PC-9 (cell line): ENCODE data around the gene EXOC4. TPM values are rescaled to one million over a fixed set of nuclear protein-coding genes. Genes with fewer than 3 reads are reported as not detected.

Experiments
- BruUV-seq: library from RNA; stranded (reverse); fragments of 400-500 nt; replicated peaks from 2 replicates; lab custom pipeline; 2021; lab: Mats Ljungman, UMichigan
- CTCF ChIA-PET: fragments of 300-600 bp; sonication (Branson Sonifier 250); formaldehyde crosslinking; loops from one replicate; lab custom pipeline; 2022; ENCODE audit warnings: antibody characterized with exemption; lab: Charles Lee
- POLR2A ChIA-PET: fragments of 300-600 bp; sonication (Branson Sonifier 250); formaldehyde crosslinking; loops from one replicate; lab custom pipeline; 2022; ENCODE audit warnings: antibody characterized with exemption; ENCODE audit not compliant: unreplicated experiment; lab: Charles Lee
- DNase-seq, 2 experiments: peaks; one replicate each; pipeline versions ENCODE4 v3.0.0 to v3.0.0-alpha.2; 2015 to 2022; ENCODE audit warnings: mixed read lengths in 1 of 2
- H2AFZ ChIP-seq: fragments of 200-600 bp; sonication (generic); 2 replicates; pipeline ENCODE4 v1.8.1; 2017; ENCODE audit warnings: antibody characterized with exemption
- H3F3A ChIP-seq: fragments of 200-600 bp; sonication (generic); 2 replicates; pipeline ENCODE4 v1.8.1; 2017; ENCODE audit warnings: antibody characterized with exemption, mild to moderate bottlenecking, low read depth; ENCODE audit not compliant: insufficient read depth
- H3K27ac ChIP-seq: fragments of 200-600 bp; sonication (generic); 2 replicates; pipeline ENCODE4 v1.6.1; 2016; ENCODE audit warnings: mixed run types
- H3K27me3 ChIP-seq: fragments of 200-600 bp; sonication (generic); 2 replicates; pipeline ENCODE4 v1.6.1; 2016; ENCODE audit warnings: low read depth, mixed run types; ENCODE audit not compliant: insufficient read depth
- H3K36me3 ChIP-seq: fragments of 200-600 bp; sonication (generic); 2 replicates; pipeline ENCODE4 v1.6.1; 2016; ENCODE audit warnings: low read depth, mixed run types
- H3K4me1 ChIP-seq: fragments of 200-600 bp; sonication (generic); replicated peaks from 2 replicates; pipeline ENCODE4 v1.6.1; 2016; ENCODE audit warnings: mixed run types; ENCODE audit not compliant: insufficient read depth
- H3K4me2 ChIP-seq: fragments of 200-600 bp; sonication (generic); 2 replicates; pipeline ENCODE4 v1.6.1; 2017; ENCODE audit warnings: mixed run types
- H3K4me3 ChIP-seq: fragments of 200-600 bp; sonication (generic); 2 replicates; pipeline ENCODE4 v1.6.1; 2016; ENCODE audit warnings: mixed run types
- H3K79me2 ChIP-seq: fragments of 200-600 bp; sonication (generic); 2 replicates; pipeline ENCODE4 v1.6.1; 2017; ENCODE audit warnings: low read depth, mixed run types
- H3K9me2 ChIP-seq: fragments of 200-600 bp; sonication (generic); 2 replicates; pipeline ENCODE4 v1.8.1; 2017; ENCODE audit warnings: mild to moderate bottlenecking; ENCODE audit not compliant: insufficient read depth
- H3K9me3 ChIP-seq: fragments of 200-600 bp; sonication (generic); 2 replicates; pipeline ENCODE4 v1.8.1; 2016; ENCODE audit warnings: low read depth; ENCODE audit not compliant: insufficient read depth
- H4K20me1 ChIP-seq: fragments of 200-600 bp; sonication (generic); 2 replicates; pipeline ENCODE4 v1.8.1; 2017; ENCODE audit not compliant: insufficient read depth
- EZH2 ChIP-seq: fragments of 200-600 bp; sonication (generic); IDR thresholded peaks from 2 replicates; pipeline ENCODE4 v1.8.0; 2017; ENCODE audit warnings: antibody characterized with exemption, low read depth
- intact Hi-C: fragments of 100-400 bp; cut with micrococcal nuclease; formaldehyde crosslinking; loops from one replicate; pipeline ENCODE4 v1.10.0; 2022; ENCODE audit not compliant: unreplicated experiment
- total RNA-seq: library from RNA; stranded (reverse); gene quantifications from 2 replicates; pipeline ENCODE4 v1.2.3, GENCODE V29; 2021
- TF ChIP-seq, protein P1 (sequence below): fragments of 200-600 bp; sonication (generic); conservative IDR thresholded peaks from 2 replicates; pipeline ENCODE4 v1.6.1; 2017; ENCODE audit warnings: mixed run types, antibody characterized with exemption, mild to moderate bottlenecking, moderate library complexity

The EXOC4 gene
- total RNA-seq, 1 experiment from 2014 or later = 101 TPM

DNA sequence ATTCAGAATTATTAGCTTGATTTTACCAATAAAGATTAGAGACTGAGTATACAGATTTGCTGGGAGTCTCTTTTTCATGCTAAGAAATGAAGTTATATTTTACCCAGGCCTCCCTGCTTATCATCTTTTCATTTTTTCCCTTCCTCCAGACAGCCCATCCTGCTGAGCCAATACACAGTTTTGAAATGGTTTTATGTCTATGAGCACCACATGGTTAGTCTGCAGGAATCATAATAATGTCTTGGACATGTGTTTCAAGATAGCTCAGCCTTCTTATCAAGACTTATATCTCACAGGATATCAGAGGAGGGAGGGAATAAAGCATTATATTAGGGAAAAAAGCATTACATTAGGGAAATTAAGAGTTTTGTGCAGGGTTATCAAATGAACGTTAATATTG lies 157.1 kb downstream of the EXOC4 start:
- Histone ChIP-seq H3F3A (no peaks in the 10 kb centered on the region), H3K4me1 (no peaks in the 10 kb centered on the region), H3K4me3 (no peak overlapping the region), H3K79me2 (no peaks in the 10 kb centered on the region), H3K36me3 (no peaks in the 10 kb centered on the region), H3K4me2 (no peak overlapping the region), H3K27ac (no peak overlapping the region), H4K20me1 (peaks cover 9% of the 10 kb centered on the region), H3K27me3 (no peaks in the 10 kb centered on the region), H3K9me2 (0 out of 2 replicates have a peak, but pooled peaks cover 4% of the 10 kb centered on the region), H2AFZ (no peak overlapping the region), H3K9me3 (no peaks in the 10 kb centered on the region)
- ChIA-PET CTCF (no interaction called here), POLR2A (interaction anchor here (0.6 kb wide), 1 partner anchor 1778 kb away, joined by 14 read pairs; no protein-coding TSS in a partner anchor)
- TF ChIP-seq EZH2 = no peak
- TF ChIP-seq, protein P1, sequence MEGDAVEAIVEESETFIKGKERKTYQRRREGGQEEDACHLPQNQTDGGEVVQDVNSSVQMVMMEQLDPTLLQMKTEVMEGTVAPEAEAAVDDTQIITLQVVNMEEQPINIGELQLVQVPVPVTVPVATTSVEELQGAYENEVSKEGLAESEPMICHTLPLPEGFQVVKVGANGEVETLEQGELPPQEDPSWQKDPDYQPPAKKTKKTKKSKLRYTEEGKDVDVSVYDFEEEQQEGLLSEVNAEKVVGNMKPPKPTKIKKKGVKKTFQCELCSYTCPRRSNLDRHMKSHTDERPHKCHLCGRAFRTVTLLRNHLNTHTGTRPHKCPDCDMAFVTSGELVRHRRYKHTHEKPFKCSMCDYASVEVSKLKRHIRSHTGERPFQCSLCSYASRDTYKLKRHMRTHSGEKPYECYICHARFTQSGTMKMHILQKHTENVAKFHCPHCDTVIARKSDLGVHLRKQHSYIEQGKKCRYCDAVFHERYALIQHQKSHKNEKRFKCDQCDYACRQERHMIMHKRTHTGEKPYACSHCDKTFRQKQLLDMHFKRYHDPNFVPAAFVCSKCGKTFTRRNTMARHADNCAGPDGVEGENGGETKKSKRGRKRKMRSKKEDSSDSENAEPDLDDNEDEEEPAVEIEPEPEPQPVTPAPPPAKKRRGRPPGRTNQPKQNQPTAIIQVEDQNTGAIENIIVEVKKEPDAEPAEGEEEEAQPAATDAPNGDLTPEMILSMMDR = no peak
- no TSS peak for BruUV-seq
- intact Hi-C loops = no loop called here
- DNase-seq = no peak

DNA sequence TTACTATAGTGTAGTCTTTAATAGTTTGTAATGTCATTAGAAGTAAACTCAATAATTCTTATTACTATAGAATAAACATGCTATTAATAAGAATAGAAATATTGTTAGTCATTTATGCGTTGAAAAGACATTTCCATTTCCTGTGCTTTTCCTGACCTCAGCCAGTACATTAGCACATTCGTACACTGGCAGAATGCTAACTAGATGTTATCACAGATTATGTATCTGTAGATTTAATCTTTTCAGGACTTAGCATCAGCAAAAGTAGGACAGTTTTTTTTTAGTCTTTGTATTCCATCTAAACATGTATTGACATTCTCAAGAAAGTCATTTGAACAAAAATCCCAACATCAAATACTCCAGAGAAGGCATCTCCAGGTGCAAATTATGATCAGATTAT lies 158.5 kb downstream of the EXOC4 start:
- no peaks in the 10 kb centered on the region for H3K36me3 ChIP-seq
- H3K9me3 ChIP-seq = no peaks in the 10 kb centered on the region
- BruUV-seq = no TSS peak
- no peak for DNase-seq
- no peak overlapping the region for H2AFZ ChIP-seq
- POLR2A ChIA-PET = no interaction called here
- H4K20me1 ChIP-seq = peaks cover 4% of the 10 kb centered on the region
- H3K27ac ChIP-seq = no peak overlapping the region
- H3K9me2 ChIP-seq = 0 out of 2 replicates have a peak, but pooled peaks cover 4% of the 10 kb centered on the region
- no peak overlapping the region for H3K4me3 ChIP-seq
- TF ChIP-seq, protein P1 = no peak
- TF ChIP-seq EZH2 = no peak
- H3K4me2 ChIP-seq = no peak overlapping the region
- H3K79me2 ChIP-seq = no peaks in the 10 kb centered on the region
- H3K4me1 ChIP-seq = no peaks in the 10 kb centered on the region
- H3K27me3 ChIP-seq = no peaks in the 10 kb centered on the region
- intact Hi-C loops = no loop called here
- CTCF ChIA-PET = no interaction called here
- no peaks in the 10 kb centered on the region for H3F3A ChIP-seq

DNA sequence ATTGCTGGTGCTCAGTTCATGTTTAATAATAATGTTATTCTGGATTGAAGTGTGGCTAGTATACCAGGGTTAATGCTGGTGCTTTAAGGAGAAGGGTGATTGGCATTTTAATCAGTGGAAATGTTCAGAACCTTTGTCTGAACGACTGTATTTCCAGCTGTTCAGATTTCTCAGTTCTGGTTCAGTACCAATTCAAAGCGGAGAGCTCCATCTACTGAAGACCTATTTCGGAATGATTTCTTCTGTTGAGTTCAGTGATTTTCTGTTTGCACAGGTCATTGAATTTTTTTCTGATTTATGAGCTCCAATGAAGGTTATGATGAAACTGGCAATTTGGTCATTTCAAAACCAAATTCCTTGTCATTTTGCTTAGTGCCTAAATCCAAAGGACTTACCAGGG lies 160.1 kb downstream of the EXOC4 start:
- no TSS peak for BruUV-seq

More for the DNA sequence above, 160.1 kb downstream of the EXOC4 start:
- Histone ChIP-seq H3K79me2 (no peaks in the 10 kb centered on the region), H3K36me3 (no peaks in the 10 kb centered on the region), H3K4me2 (no peak overlapping the region), H4K20me1 (peaks cover 4% of the 10 kb centered on the region), H2AFZ (no peak overlapping the region), H3K4me1 (no peaks in the 10 kb centered on the region), H3F3A (no peaks in the 10 kb centered on the region), H3K4me3 (no peak overlapping the region), H3K27ac (no peak overlapping the region), H3K27me3 (no peaks in the 10 kb centered on the region), H3K9me2 (0 out of 2 replicates have a peak, but pooled peaks cover 4% of the 10 kb centered on the region), H3K9me3 (no peaks in the 10 kb centered on the region)
- DNase-seq = no peak
- intact Hi-C loops = no loop called here
- ChIA-PET POLR2A (no interaction called here), CTCF (no interaction called here)
- TF ChIP-seq EZH2 = no peak
- TF ChIP-seq, protein P1 = no peak
